Upper lobe of left lung (tissue), 4 donors: ENCODE results near the gene RAP1A.

Experiments used
- CTCF ChIP-seq, 6 experiments: fragments of 450-650 bp in 4 of 6; fragments of 200-600 bp in 2 of 6; sonication (generic) in 2 of 6; IDR thresholded peaks; one replicate each; pipeline ENCODE4 v1.5.1; 2016 to 2019; ENCODE audit warnings: antibody characterized with exemption in 6 of 6
- POLR2A ChIP-seq, 4 donors: fragments of 450-650 bp; IDR thresholded peaks; one replicate each; pipeline ENCODE4 v1.5.1; 2016 to 2017; ENCODE audit warnings: antibody characterized with exemption in 4 of 4, mild to moderate bottlenecking in 2 of 4

GRCh38 chr1:111716333-111716732, 96.7 kb downstream of the RAP1A start:
- TF ChIP-seq CTCF (IDR thresholded peaks at IDR 0.05), result no peak
- no peak for TF ChIP-seq POLR2A (IDR thresholded peaks at IDR 0.05)
